ENCODE data around the gene ANKRD12.
A peak's percentile ranks its signal among the peaks of the same experiment; 100 is the strongest.

The ANKRD12 gene

GRCh38 chr18:9328776-9329175, 192.2 kb downstream of the ANKRD12 start:
- TF ChIP-seq CTCF (IDR thresholded peaks at IDR 0.05; ENCODE audit: borderline replicate concordance, insufficient read depth, low read depth, low read length) = no peak
- no peak overlapping the region for H3K4me3 ChIP-seq (ENCODE audit: low read depth, low read length)

GRCh38 chr18:9329471-9329870, 192.9 kb downstream of the ANKRD12 start:
- no peak for TF ChIP-seq CTCF (IDR thresholded peaks at IDR 0.05; ENCODE audit: borderline replicate concordance, insufficient read depth, low read depth, low read length)
- H3K4me3 ChIP-seq (ENCODE audit: low read depth, low read length) = no peak overlapping the region

GRCh38 chr18:9330419-9330818, 193.8 kb downstream of the ANKRD12 start:
- TF ChIP-seq CTCF (IDR thresholded peaks at IDR 0.05; ENCODE audit: borderline replicate concordance, insufficient read depth, low read depth, low read length) = no peak
- no peak overlapping the region for H3K4me3 ChIP-seq (ENCODE audit: low read depth, low read length)

DNA sequence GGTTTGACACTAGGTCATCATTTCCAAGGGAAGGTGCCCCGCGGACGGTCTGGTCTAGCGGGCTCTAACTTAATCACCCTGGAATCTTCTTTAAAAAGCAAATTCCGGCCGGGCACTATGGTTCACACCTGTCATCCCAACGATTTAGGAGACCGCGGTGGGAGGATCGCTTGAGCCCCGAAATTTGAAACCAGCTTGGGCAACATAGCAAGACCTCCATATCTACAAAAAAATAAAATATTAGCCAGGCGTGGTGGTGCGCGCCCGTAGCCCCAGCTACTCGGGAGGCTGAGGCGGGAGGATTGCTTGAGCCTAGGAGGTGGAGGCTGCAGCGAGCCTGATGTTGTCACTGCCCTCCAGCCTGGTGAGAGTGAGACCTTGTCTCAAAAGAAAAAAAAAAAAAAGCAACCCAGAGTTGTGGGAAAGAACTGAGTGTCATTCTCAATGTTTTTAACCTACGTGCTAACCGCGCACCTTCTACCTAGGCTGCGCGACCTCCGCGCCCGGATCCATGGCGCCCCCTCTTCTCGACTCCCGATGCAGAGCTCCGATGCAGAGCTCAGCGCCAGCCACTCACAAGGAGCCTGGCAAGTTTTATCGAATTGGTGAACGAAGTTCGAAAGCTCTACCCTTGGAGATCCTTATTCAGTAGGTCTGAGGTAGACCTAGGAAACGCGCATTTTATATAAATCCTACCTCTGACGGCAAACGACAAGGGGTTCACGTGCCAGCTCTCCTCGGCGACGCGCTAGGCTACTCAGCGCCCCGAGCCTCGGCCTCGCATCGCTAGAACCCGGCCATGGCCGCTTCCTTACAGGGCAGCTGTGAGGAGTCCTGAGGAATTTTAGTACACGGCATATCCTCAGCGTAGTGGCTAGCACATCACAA, 197.1 kb downstream of the ANKRD12 start:
- no peak for TF ChIP-seq CTCF (IDR thresholded peaks at IDR 0.05; ENCODE audit: borderline replicate concordance, insufficient read depth, low read depth, low read length)
- H3K4me3 ChIP-seq (ENCODE audit: low read depth, low read length) = peak overlapping the region; percentile 45

- peak; percentile 60 for TF ChIP-seq CTCF (IDR thresholded peaks at IDR 0.05; ENCODE audit: borderline replicate concordance, insufficient read depth, low read depth, low read length)
- H3K4me3 ChIP-seq (ENCODE audit: low read depth, low read length) = peak within 1 kb of the TSS; percentile 89
Observed at GRCh38 chr18:9334329-9334972, 197.9 kb downstream of the ANKRD12 start, which contains the start of gene TWSG1. Gene TWSG1, plus strand, starts transcription at chr18:9334773. Its CDS starts 2,457 bp downstream, at chr18:9337230.

GRCh38 chr18:9334973-9335696, 198.6 kb downstream of the ANKRD12 start:
- H3K4me3 ChIP-seq (ENCODE audit: low read depth, low read length) = peak overlapping the region; percentile 89

More at GRCh38 chr18:9334973-9335696, 198.6 kb downstream of the ANKRD12 start:
- 0 out of 2 replicates have a peak, but pooled peaks have one; percentile 1 for TF ChIP-seq CTCF (IDR thresholded peaks at IDR 0.05; ENCODE audit: borderline replicate concordance, insufficient read depth, low read depth, low read length)
